Epithelial cell of proximal tubule (primary cell): ENCODE measurements around the gene SEC16B. TPM values are rescaled to one million over a fixed set of nuclear protein-coding genes. Genes with fewer than 3 reads are reported as not detected.

ENCODE experiments used
- DNase-seq: peaks from one replicate; pipeline ENCODE4 v3.0.0-alpha.2; 2011; ENCODE audit warnings: low read depth
- H3K4me3 ChIP-seq: 2 replicates; pipeline ENCODE4 v1.5.1; 2011; ENCODE audit warnings: low read depth, mild to moderate bottlenecking, low read length
- CTCF ChIP-seq: conservative IDR thresholded peaks from 2 replicates; pipeline ENCODE4 v1.5.1; 2012; ENCODE audit warnings: low read depth, mild to moderate bottlenecking, low read length
- total RNA-seq: library from RNA; depleted of rRNA; stranded (reverse); fragments of >200 nt; gene quantifications from 2 replicates; pipeline ENCODE4 v1.2.3, GENCODE V29; 2015

SEC16B gene
- total RNA-seq = 0.17 and 0.29 TPM in 2 replicates

DNA sequence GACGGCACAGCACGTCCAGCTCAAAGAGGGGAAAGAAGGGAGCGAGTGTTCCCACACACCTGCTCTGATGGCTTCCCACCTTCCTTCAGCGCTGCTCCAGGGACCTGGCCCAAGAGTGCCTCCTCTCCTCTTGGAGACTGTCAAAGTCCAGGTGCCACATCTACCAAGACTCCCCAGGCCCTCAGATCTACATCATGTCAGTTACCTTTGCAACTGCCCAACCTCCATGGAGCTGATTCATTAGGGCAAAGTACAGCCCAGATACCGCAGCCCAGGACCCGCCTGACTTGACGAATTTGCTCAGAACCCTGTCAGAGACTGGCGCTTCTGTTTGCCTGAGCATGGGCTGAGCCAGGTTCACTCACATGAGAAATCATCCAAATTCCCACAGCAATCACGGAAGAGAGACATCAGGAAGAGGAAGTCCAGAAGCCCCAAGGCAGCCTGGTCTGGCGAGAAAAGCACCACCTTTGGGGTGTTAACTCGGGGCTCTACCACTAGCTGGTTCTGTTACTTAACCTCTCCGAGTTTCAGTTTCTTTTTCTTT, at the start of gene SEC16B:
TSS of gene SEC16B (minus strand) at position 234 of the 547 bp plus-strand sequence. CDS start 2,077 bp downstream, outside the sequence.
- H3K4me3 ChIP-seq = peak within 1 kb of the TSS; percentile 33
- TF ChIP-seq CTCF = no peak
- DNase-seq = peak; percentile 67

DNA sequence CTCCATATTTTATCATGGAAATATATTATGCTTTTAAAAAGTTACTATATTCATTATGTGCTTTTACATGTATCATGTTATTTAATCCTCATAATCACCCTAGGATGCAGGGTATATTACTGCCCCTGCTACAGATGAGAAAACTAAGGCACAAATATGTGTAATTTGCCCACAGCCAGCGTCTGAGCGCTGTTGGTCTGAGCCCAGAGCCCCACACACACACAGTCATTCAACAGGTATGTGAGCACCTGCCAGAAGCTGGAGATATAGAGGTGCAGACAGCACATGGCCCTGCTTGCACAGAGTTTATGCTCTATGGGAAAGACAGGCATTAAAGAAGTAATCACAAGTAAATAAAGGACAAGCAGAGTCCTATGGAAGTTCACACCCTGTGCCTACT, 49.8 kb upstream of the SEC16B start:
- no peak for TF ChIP-seq CTCF
- no peak overlapping the region for H3K4me3 ChIP-seq
- no peak for DNase-seq

DNA sequence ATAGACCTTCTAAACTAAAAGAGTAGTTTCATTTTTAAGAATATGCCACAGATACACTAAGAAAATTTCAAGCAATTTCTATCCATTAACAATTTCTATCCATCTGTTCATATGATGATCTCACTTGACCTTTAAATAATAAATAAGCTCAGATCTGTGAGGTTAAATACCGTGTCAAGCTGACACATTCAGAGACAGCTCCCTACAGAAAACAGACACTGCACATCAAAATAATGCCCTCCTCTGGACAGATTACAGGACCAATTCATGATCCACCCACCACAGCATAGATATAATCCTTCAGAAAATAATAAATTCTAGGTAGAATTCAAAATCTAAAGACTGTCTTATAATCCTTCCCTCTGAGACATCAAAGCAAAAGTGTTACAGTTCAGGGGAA, 49.4 kb upstream of the SEC16B start:
- no peak for DNase-seq
- H3K4me3 ChIP-seq = no peak overlapping the region
- no peak for TF ChIP-seq CTCF

DNA sequence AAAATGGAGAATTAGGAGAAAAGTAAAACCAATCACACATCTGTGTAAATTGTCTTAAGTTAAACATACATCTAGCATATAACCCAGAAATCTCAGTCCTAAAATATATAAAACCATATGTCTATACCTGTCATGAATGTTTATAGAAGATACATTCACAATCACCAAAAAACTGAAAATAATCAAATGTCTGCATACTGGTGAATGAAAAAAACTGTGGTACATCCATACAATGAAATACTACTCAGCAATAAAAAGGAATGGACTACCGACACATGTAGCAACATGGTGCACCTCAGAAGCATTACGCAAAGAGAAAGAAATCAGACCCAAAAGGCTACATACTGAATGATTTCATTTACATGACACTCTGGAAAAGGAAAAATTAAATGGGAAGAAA, 47.7 kb upstream of the SEC16B start:
- TF ChIP-seq CTCF = no peak
- no peak overlapping the region for H3K4me3 ChIP-seq
- no peak for DNase-seq

- H3K4me3 ChIP-seq = no peak overlapping the region
- no peak for TF ChIP-seq CTCF
- no peak for DNase-seq
Observed at GRCh38 chr1:178011864-178012503, 42.1 kb upstream of the SEC16B start.

- TF ChIP-seq CTCF = no peak
- H3K4me3 ChIP-seq = no peak overlapping the region
- no peak for DNase-seq
Observed at GRCh38 chr1:178011465-178011828, 41.6 kb upstream of the SEC16B start.
